HCT116 (cell line): Measurements from ENCODE around the gene ADAM17. TPM values are rescaled to one million over a fixed set of nuclear protein-coding genes. Genes with fewer than 3 reads are reported as not detected.

Experiments used
- ATAC-seq: fragments of 200-7000 bp; cut with Tn5 transposase; 2 replicates; pipeline ENCODE4 v1.9.1; 2020; ENCODE audit warnings: mild to moderate bottlenecking, moderate library complexity
- BruUV-seq: library from RNA; stranded (reverse); fragments of 400-500 nt; replicated peaks from 2 replicates; lab custom pipeline; 2021; lab: Mats Ljungman, UMichigan
- CTCF ChIA-PET: fragments of 300-600 bp; sonication (Branson Sonifier 250); formaldehyde crosslinking; loops from one replicate; lab custom pipeline; 2021; ENCODE audit warnings: antibody characterized with exemption; lab: Charles Lee
- POLR2A ChIA-PET: fragments of 300-600, 350-600 bp; sonication (Branson Sonifier 250); formaldehyde crosslinking; loops from one replicate; lab custom pipeline; 2021; ENCODE audit warnings: antibody characterized with exemption; lab: Charles Lee
- RAD21 ChIA-PET, 2 experiments: fragments of 300-600 bp; sonication (Branson Sonifier 250); formaldehyde crosslinking; loops; one replicate each; lab custom pipeline; 2023; ENCODE audit warnings: low total read pairs in 2 of 2; ENCODE audit not compliant: uncharacterized antibody in 2 of 2, unreplicated experiment in 2 of 2, low non-redundant PET in 1 of 2; lab: Charles Lee
- DNase-seq: peaks from one replicate; pipeline ENCODE4 v3.0.0-alpha.2; 2010; ENCODE audit warnings: low read depth, low spot score
- H2AFZ ChIP-seq: fragments of 200-600 bp; shearing (Covaris generic), sonication (generic); 2 replicates; pipeline ENCODE4 v1.6.1; 2017; ENCODE audit warnings: low read depth, mixed run types, mixed read lengths, antibody characterized with exemption, low read length; ENCODE audit not compliant: poor library complexity, severe bottlenecking
- H3K27ac ChIP-seq: 2 replicates; pipeline ENCODE4 v1.5.1; 2012; ENCODE audit warnings: low read depth, low read length
- H3K27me3 ChIP-seq: fragments of 200-600 bp; sonication (generic); 2 replicates; pipeline ENCODE4 v1.6.1; 2016; ENCODE audit warnings: mixed run types, low read length, mixed read lengths; ENCODE audit not compliant: insufficient read depth
- H3K36me3 ChIP-seq, 2 experiments: fragments of 200-500 bp in 1 of 2; fragments of 200-600 bp in 1 of 2; sonication (Bioruptor generic) in 1 of 2; sonication (generic) in 1 of 2; 2 replicates each; pipeline versions ENCODE4 v1.5.1 to v1.6.1; 2014 to 2016; ENCODE audit warnings: low read length in 2 of 2, inconsistent platforms in 1 of 2, mixed read lengths in 1 of 2, mixed run types in 1 of 2; ENCODE audit not compliant: insufficient read depth in 2 of 2, control insufficient read depth in 1 of 2
- H3K4me1 ChIP-seq, 2 experiments: fragments of 200-600 bp in 1 of 2; sonication (generic) in 1 of 2; 2 replicates each; pipeline versions ENCODE4 v1.5.1 to v1.6.1; 2012 to 2017; ENCODE audit warnings: low read length in 2 of 2, inconsistent platforms in 1 of 2, mild to moderate bottlenecking in 1 of 2, mixed read lengths in 1 of 2, mixed run types in 1 of 2, moderate library complexity in 1 of 2; ENCODE audit not compliant: insufficient read depth in 2 of 2, control insufficient read depth in 1 of 2
- H3K4me2 ChIP-seq: fragments of 200-600 bp; sonication (generic); 2 replicates; pipeline ENCODE4 v1.6.1; 2017; ENCODE audit warnings: mixed run types, low read length, mixed read lengths
- H3K4me3 ChIP-seq, 2 experiments: fragments of 200-600 bp in 1 of 2; sonication (generic) in 1 of 2; replicated peaks in 1 of 2; 2 replicates each; pipeline ENCODE4 v1.5.1; 2011 to 2016; ENCODE audit warnings: low read length in 2 of 2, control low read depth in 1 of 2, low read depth in 1 of 2, mild to moderate bottlenecking in 1 of 2, mixed read lengths in 1 of 2, mixed run types in 1 of 2
- H3K79me2 ChIP-seq: fragments of 200-600 bp; sonication (generic); 2 replicates; pipeline ENCODE4 v1.6.1; 2017; ENCODE audit warnings: mild to moderate bottlenecking, mixed run types, low read length, moderate library complexity, mixed read lengths; ENCODE audit not compliant: insufficient read depth
- H3K9ac ChIP-seq: fragments of 200-600 bp; sonication (generic); 2 replicates; pipeline ENCODE4 v1.6.1; 2016; ENCODE audit warnings: low read length, mixed read lengths
- H3K9me2 ChIP-seq: fragments of 200-600 bp; sonication (generic), shearing (Covaris generic); 2 replicates; pipeline ENCODE4 v1.6.1; 2017; ENCODE audit warnings: mixed run types, mild to moderate bottlenecking, moderate library complexity; ENCODE audit not compliant: insufficient read depth
- H3K9me3 ChIP-seq, 2 experiments: fragments of 200-500 bp in 1 of 2; fragments of 200-600 bp in 1 of 2; sonication (Bioruptor generic) in 1 of 2; sonication (generic) in 1 of 2; 2 replicates each; pipeline ENCODE4 v1.6.1; 2014 to 2017; ENCODE audit warnings: low read length in 2 of 2, mixed read lengths in 2 of 2, inconsistent platforms in 1 of 2, low read depth in 1 of 2, mild to moderate bottlenecking in 1 of 2, mixed run types in 1 of 2, moderate library complexity in 1 of 2; ENCODE audit not compliant: control insufficient read depth in 1 of 2, insufficient read depth in 1 of 2
- H4K20me1 ChIP-seq: fragments of 200-600 bp; sonication (generic), shearing (Covaris generic); 2 replicates; pipeline ENCODE4 v1.6.1; 2017; ENCODE audit warnings: mixed run types, mild to moderate bottlenecking, moderate library complexity; ENCODE audit not compliant: insufficient read depth
- CBX3 ChIP-seq: IDR thresholded peaks from 2 replicates; pipeline ENCODE4 v1.6.1; 2012; ENCODE audit warnings: low read depth
- EZH2 ChIP-seq: fragments of 200-600 bp; sonication (generic); IDR thresholded peaks from 2 replicates; pipeline ENCODE4 v1.6.1; 2017; ENCODE audit warnings: antibody characterized with exemption, mixed run types
- FOSL1 ChIP-seq: IDR thresholded peaks from 2 replicates; pipeline ENCODE4 v1.6.1; 2012; ENCODE audit warnings: low read depth
- JUND ChIP-seq: IDR thresholded peaks from 2 replicates; pipeline ENCODE4 v1.6.1; 2012
- RAD21 ChIP-seq: IDR thresholded peaks from 2 replicates; pipeline ENCODE4 v1.6.1; 2012; ENCODE audit warnings: low read depth, mild to moderate bottlenecking
- SP1 ChIP-seq: IDR thresholded peaks from 2 replicates; pipeline ENCODE4 v1.6.1; 2012; ENCODE audit warnings: low read depth
- SRF ChIP-seq: IDR thresholded peaks from 2 replicates; pipeline ENCODE4 v1.6.1; 2012; ENCODE audit warnings: low read depth
- TCF7L2 ChIP-seq: IDR thresholded peaks from 2 replicates; pipeline ENCODE4 v1.7.0; 2011; ENCODE audit warnings: borderline replicate concordance, inconsistent platforms; ENCODE audit not compliant: insufficient read depth, insufficient read length; ENCODE audit errors: extremely low read depth
- intact Hi-C: fragments of 100-400 bp; cut with micrococcal nuclease; formaldehyde crosslinking; loops from 2 replicates; pipeline ENCODE4 v1.10.0; 2022
- total RNA-seq: library from RNA; stranded (reverse); gene quantifications from one replicate; pipeline ENCODE4 v1.2.1, GENCODE V29; 2021; ENCODE audit not compliant: unreplicated experiment
- TF ChIP-seq, protein P1 (sequence below): IDR thresholded peaks from 2 replicates; pipeline ENCODE4 v1.6.1; 2011; ENCODE audit warnings: mild to moderate bottlenecking, low read length, moderate library complexity; ENCODE audit not compliant: insufficient replicate concordance; ENCODE audit errors: extremely low read depth

Gene ADAM17
- total RNA-seq, 1 experiment from 2014 or later, result 39.2 TPM

- TF ChIP-seq SP1, result no peak
- TF ChIP-seq, protein P1, sequence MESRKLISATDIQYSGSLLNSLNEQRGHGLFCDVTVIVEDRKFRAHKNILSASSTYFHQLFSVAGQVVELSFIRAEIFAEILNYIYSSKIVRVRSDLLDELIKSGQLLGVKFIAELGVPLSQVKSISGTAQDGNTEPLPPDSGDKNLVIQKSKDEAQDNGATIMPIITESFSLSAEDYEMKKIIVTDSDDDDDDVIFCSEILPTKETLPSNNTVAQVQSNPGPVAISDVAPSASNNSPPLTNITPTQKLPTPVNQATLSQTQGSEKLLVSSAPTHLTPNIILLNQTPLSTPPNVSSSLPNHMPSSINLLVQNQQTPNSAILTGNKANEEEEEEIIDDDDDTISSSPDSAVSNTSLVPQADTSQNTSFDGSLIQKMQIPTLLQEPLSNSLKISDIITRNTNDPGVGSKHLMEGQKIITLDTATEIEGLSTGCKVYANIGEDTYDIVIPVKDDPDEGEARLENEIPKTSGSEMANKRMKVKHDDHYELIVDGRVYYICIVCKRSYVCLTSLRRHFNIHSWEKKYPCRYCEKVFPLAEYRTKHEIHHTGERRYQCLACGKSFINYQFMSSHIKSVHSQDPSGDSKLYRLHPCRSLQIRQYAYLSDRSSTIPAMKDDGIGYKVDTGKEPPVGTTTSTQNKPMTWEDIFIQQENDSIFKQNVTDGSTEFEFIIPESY, result no peak
- no peak for TF ChIP-seq FOSL1
- TF ChIP-seq TCF7L2, result no peak
- no peak for TF ChIP-seq EZH2
- TF ChIP-seq CBX3, result no peak
- no peak for TF ChIP-seq SRF
These were observed 17.5 kb upstream of the ADAM17 start (continued) for GRCh38 chr2:9573013-9573720.

DNA sequence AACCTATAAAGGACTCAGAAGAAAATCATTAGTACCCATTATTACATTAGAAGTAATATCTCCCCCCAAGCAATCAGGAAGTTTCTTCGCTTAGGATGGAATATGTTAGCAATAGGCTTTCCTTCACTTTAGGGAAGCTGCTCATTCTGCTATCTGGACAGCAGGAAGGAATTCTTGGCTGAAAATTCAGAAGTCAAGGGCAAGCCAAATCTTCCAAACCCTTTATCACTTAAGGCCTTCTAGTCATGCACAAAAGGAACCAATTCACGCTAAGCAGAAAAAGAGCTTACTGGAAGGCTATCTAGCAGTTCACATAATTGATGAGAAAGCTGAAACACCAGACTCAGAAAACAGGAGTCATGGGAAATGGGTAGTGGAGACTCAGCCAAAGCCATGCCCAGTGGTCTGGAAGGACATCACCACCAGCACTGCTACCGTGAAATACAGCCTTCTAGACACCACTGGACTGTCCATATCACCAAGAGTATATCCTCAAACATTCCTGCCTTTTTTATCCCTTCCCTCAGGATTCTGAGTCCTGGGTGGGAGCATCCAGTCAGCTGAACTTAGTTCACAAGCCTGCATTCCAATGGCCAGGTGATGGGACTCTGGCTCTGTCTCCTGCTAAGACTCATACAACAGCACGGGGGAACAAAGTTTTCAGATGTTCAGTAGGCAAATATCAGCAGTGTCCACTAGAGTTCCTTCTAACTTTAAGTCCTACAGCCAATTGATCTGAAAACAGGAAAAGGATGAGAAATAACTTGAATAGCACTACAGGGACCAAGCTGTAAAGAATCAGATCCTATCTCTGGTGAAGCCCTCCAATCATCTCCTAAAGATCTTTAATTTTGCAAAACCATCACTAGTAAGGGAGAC, 14.8 kb upstream of the ADAM17 start:
- ChIA-PET POLR2A (interaction anchor here (1.4 to 1.6 kb wide), 2 partner anchors 11 to 15 kb away, joined by 3 to 6 read pairs; partner anchors contain the start of gene ADAM17), RAD21 (no interaction called here), CTCF (interaction anchor here (1.2 kb wide), 1 partner anchor 11 kb away, joined by 3 read pairs; no protein-coding TSS in a partner anchor)
- Histone ChIP-seq H3K9me3 (no peaks in the 10 kb centered on the region), H3K4me1 (peaks cover 17 to 40% of the 10 kb centered on the region in 2 experiments), H3K9me2 (no peaks in the 10 kb centered on the region), H3K27ac (no peak overlapping the region), H3K36me3 (no peaks in the 10 kb centered on the region), H3K9ac (no peak overlapping the region), H3K79me2 (no peaks in the 10 kb centered on the region), H3K27me3 (no peaks in the 10 kb centered on the region), H2AFZ (no peak overlapping the region), H3K4me3 (no peak overlapping the region), H4K20me1 (no peaks in the 10 kb centered on the region), H3K4me2 (no peak overlapping the region)
- no peak for DNase-seq
- BruUV-seq, result no TSS peak
- no peak for TF ChIP-seq CBX3
- 0 out of 2 replicates have a peak, but pooled peaks have one; percentile 31 for TF ChIP-seq RAD21
- no peak for TF ChIP-seq JUND
- ATAC-seq, result no peak
- intact Hi-C loops, result no loop called here
